PFSK-1 (cell line): ENCODE data around the gene PDE8B.

Source experiments
- FOXP2 ChIP-seq: optimal IDR thresholded peaks from 2 replicates; pipeline ENCODE3; 2011; ENCODE audit warnings: borderline replicate concordance, control low read depth, inconsistent platforms; ENCODE audit not compliant: insufficient read depth; ENCODE audit errors: extremely low read length, extremely low read depth
- POLR2AphosphoS5 ChIP-seq: IDR thresholded peaks from 2 replicates; pipeline ENCODE4 v1.6.1; 2012; ENCODE audit warnings: low read depth, mild to moderate bottlenecking, control low read depth, low read length, moderate library complexity
- SIN3A ChIP-seq: IDR thresholded peaks from 2 replicates; pipeline ENCODE4 v1.6.1; 2012; ENCODE audit warnings: mild to moderate bottlenecking, low read length, moderate library complexity, borderline replicate concordance; ENCODE audit not compliant: insufficient read depth
- TAF1 ChIP-seq: IDR thresholded peaks from 2 replicates; pipeline ENCODE4 v1.6.1; 2012; ENCODE audit warnings: low read length, control low read depth, borderline replicate concordance; ENCODE audit not compliant: insufficient read depth
- TF ChIP-seq, protein P1 (sequence below), 2 experiments: IDR thresholded peaks; 2 replicates each; pipeline versions ENCODE4 v1.6.1 to v1.8.0; 2011 to 2012; ENCODE audit warnings: low read depth in 2 of 2, low read length in 2 of 2, control low read depth in 1 of 2, inconsistent platforms in 1 of 2, mild to moderate bottlenecking in 1 of 2, moderate library complexity in 1 of 2; ENCODE audit not compliant: insufficient read depth in 1 of 2

PDE8B gene

GRCh38 chr5:77343165-77343564, 132.7 kb downstream of the PDE8B start:
- TF ChIP-seq FOXP2 (no peak), TAF1 (no peak), POLR2AphosphoS5 (no peak), SIN3A (no peak)
- TF ChIP-seq, protein P1, sequence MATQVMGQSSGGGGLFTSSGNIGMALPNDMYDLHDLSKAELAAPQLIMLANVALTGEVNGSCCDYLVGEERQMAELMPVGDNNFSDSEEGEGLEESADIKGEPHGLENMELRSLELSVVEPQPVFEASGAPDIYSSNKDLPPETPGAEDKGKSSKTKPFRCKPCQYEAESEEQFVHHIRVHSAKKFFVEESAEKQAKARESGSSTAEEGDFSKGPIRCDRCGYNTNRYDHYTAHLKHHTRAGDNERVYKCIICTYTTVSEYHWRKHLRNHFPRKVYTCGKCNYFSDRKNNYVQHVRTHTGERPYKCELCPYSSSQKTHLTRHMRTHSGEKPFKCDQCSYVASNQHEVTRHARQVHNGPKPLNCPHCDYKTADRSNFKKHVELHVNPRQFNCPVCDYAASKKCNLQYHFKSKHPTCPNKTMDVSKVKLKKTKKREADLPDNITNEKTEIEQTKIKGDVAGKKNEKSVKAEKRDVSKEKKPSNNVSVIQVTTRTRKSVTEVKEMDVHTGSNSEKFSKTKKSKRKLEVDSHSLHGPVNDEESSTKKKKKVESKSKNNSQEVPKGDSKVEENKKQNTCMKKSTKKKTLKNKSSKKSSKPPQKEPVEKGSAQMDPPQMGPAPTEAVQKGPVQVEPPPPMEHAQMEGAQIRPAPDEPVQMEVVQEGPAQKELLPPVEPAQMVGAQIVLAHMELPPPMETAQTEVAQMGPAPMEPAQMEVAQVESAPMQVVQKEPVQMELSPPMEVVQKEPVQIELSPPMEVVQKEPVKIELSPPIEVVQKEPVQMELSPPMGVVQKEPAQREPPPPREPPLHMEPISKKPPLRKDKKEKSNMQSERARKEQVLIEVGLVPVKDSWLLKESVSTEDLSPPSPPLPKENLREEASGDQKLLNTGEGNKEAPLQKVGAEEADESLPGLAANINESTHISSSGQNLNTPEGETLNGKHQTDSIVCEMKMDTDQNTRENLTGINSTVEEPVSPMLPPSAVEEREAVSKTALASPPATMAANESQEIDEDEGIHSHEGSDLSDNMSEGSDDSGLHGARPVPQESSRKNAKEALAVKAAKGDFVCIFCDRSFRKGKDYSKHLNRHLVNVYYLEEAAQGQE (IDR thresholded peaks at IDR 0.05; ENCODE audit: insufficient read depth in 1 of 2, low read depth in 2 of 2, low read length in 2 of 2) = no peak

- TF ChIP-seq POLR2AphosphoS5 (no peak), FOXP2 (no peak), TAF1 (no peak), SIN3A (no peak)
- TF ChIP-seq, protein P1 (IDR thresholded peaks at IDR 0.05; ENCODE audit: insufficient read depth in 1 of 2, low read depth in 2 of 2, low read length in 2 of 2) = no peak
These were observed 137.1 kb downstream of the PDE8B start for GRCh38 chr5:77347435-77348098.

- TF ChIP-seq TAF1 (no peak), POLR2AphosphoS5 (no peak), SIN3A (no peak), FOXP2 (no peak)
- TF ChIP-seq, protein P1 (IDR thresholded peaks at IDR 0.05; ENCODE audit: insufficient read depth in 1 of 2, low read depth in 2 of 2, low read length in 2 of 2) = no peak
These were observed 142.8 kb downstream of the PDE8B start for GRCh38 chr5:77353251-77353650.

DNA sequence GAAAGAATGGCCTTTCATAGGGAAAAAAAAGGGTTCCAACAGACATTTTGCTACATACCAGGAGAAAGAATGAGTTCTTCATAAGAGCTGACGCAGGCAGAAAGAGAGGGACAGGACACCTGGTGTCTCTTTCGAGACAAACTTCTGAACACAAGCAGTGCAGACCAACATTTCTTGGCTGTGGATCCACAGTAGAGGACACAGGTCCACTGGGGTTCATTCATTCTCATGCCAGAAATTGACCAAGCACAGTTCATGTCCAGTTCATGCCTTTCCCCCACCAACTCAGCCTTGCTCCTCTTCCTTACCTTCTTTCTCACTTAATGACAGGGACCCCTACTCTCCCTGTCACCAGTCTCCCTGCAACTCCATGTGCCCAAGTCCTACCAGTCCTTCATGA, 144.0 kb downstream of the PDE8B start:
- TF ChIP-seq SIN3A = no peak
- TF ChIP-seq FOXP2 = no peak
- TF ChIP-seq, protein P1 (IDR thresholded peaks at IDR 0.05; ENCODE audit: insufficient read depth in 1 of 2, low read depth in 2 of 2, low read length in 2 of 2) = no peak
- TF ChIP-seq TAF1 = no peak
- no peak for TF ChIP-seq POLR2AphosphoS5

DNA sequence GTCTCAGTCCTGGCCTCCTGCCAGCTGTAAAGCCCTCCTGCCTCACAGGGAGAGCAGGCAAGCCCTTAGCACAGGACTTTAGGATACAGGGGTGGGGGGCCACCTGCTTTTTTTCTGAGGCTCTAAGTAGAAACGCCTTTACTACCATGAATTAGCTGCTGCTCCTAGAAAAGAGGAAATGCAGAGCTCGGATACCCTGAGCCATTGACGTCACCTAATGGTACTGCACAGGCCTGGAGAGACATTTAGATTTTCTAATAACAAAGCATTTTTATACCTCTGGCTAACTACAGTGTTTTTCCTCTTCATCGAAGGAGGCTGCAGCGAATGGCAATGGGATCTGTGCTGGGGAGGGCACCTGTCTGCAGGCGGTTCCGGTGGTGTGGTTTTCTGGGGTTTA, 144.6 kb downstream of the PDE8B start:
- TF ChIP-seq POLR2AphosphoS5 = no peak
- TF ChIP-seq SIN3A = no peak
- TF ChIP-seq, protein P1 (IDR thresholded peaks at IDR 0.05; ENCODE audit: insufficient read depth in 1 of 2, low read depth in 2 of 2, low read length in 2 of 2) = no peak
- no peak for TF ChIP-seq TAF1
- no peak for TF ChIP-seq FOXP2
